GM12878 (cell line): ENCODE results near the gene SORCS1. TPM values are rescaled to one million over a fixed set of nuclear protein-coding genes. Genes with fewer than 3 reads are reported as not detected.

Experiments used
- ATAC-seq: fragments of 200-7000 bp; cut with Tn5 transposase; 3 replicates; pipeline ENCODE4 v1.9.1; 2020; ENCODE audit warnings: mild to moderate bottlenecking, moderate library complexity
- BruUV-seq: library from RNA; stranded (reverse); fragments of 400-500 nt; replicated peaks from 2 replicates; lab custom pipeline; 2021; lab: Mats Ljungman, UMichigan
- CTCF ChIA-PET: fragments of 300-600 bp; sonication (Branson Sonifier 250); formaldehyde crosslinking; extraction: SDS; loops from one replicate; lab custom pipeline; 2021; ENCODE audit warnings: inconsistent platforms; lab: Yijun Ruan, JAX
- POLR2A ChIA-PET: fragments of 350-600 bp; formaldehyde crosslinking; extraction: SDS; loops from one replicate; lab custom pipeline; 2021; ENCODE audit warnings: inconsistent platforms; lab: Charles Lee
- RAD21 ChIA-PET: fragments of 300-600 bp; sonication (Branson Sonifier 250); formaldehyde crosslinking; loops from one replicate; lab custom pipeline; 2023; ENCODE audit warnings: antibody characterized with exemption; ENCODE audit not compliant: unreplicated experiment; lab: Charles Lee
- SMC1A ChIA-PET: fragments of 300-600 bp; sonication (Branson Sonifier 250); formaldehyde crosslinking; loops from one replicate; lab custom pipeline; 2023; ENCODE audit not compliant: unreplicated experiment, uncharacterized antibody; lab: Charles Lee
- DNase-seq: peaks from one replicate; pipeline ENCODE4 v3.0.0-alpha.2; 2011; ENCODE audit warnings: low read depth, low spot score
- FAIRE-seq: peaks from 3 replicates; lab custom pipeline; 2011; peaks lifted over from hg19 to GRCh38; lab: Jason Lieb, UNC
- H2AFZ ChIP-seq: 2 replicates; pipeline ENCODE4 v1.6.0; 2011; ENCODE audit warnings: low read depth, low read length, control low read depth; ENCODE audit not compliant: control insufficient read depth
- H3K27ac ChIP-seq: 2 replicates; pipeline ENCODE4 v1.5.1; 2011; ENCODE audit warnings: control low read depth; ENCODE audit not compliant: control insufficient read depth, insufficient read depth
- H3K27me3 ChIP-seq, 2 experiments: replicated peaks in 1 of 2; 2 replicates each; pipeline versions ENCODE4 v1.6.0 to v1.6.1; 2011; ENCODE audit warnings: low read length in 1 of 2; ENCODE audit not compliant: control insufficient read depth in 2 of 2, insufficient read depth in 2 of 2
- H3K36me3 ChIP-seq, 2 experiments: 2 replicates each; pipeline ENCODE4 v1.5.1; 2011; ENCODE audit warnings: low read length in 1 of 2; ENCODE audit not compliant: control insufficient read depth in 2 of 2, insufficient read depth in 2 of 2
- H3K4me1 ChIP-seq: 2 replicates; pipeline ENCODE4 v1.6.1; 2011; ENCODE audit warnings: mild to moderate bottlenecking, low read length, moderate library complexity, mixed read lengths; ENCODE audit not compliant: control insufficient read depth, insufficient read depth
- H3K4me2 ChIP-seq: 2 replicates; pipeline ENCODE4 v1.6.0; 2011; ENCODE audit warnings: control low read depth; ENCODE audit not compliant: control insufficient read depth, insufficient read depth
- H3K4me3 ChIP-seq: fragments of 200-600 bp; sonication (generic); 2 replicates; pipeline ENCODE4 v1.5.1; 2016
- H3K79me2 ChIP-seq: 2 replicates; pipeline ENCODE4 v1.6.0; 2011; ENCODE audit warnings: low read length; ENCODE audit not compliant: control insufficient read depth, insufficient read depth
- H3K9ac ChIP-seq: 2 replicates; pipeline ENCODE4 v1.8.0; 2011; ENCODE audit warnings: low read length, control low read depth, mixed read lengths; ENCODE audit not compliant: control insufficient read depth, insufficient read depth
- H3K9me3 ChIP-seq: replicated peaks from 3 replicates; pipeline ENCODE4 v1.5.1; 2011; ENCODE audit warnings: mild to moderate bottlenecking, low read length; ENCODE audit not compliant: control insufficient read depth, insufficient read depth
- H4K20me1 ChIP-seq: 2 replicates; pipeline ENCODE4 v1.6.0; 2011; ENCODE audit not compliant: control insufficient read depth, insufficient read depth
- ATF3 ChIP-seq: IDR thresholded peaks from 2 replicates; pipeline ENCODE4 v1.6.1; 2011; ENCODE audit warnings: low read depth, mild to moderate bottlenecking, low read length, moderate library complexity, borderline replicate concordance; ENCODE audit errors: extremely low read depth
- HDAC6 ChIP-seq: fragments of 200-600 bp; sonication (generic); IDR thresholded peaks from one replicate; pipeline ENCODE4 v1.8.0; 2017; ENCODE audit warnings: antibody characterized with exemption; ENCODE audit not compliant: unreplicated experiment
- MEF2B ChIP-seq: fragments of 450-650 bp; IDR thresholded peaks from 2 replicates; pipeline ENCODE4 v1.6.1; 2018; ENCODE audit warnings: mild to moderate bottlenecking, moderate library complexity; ENCODE audit not compliant: partially characterized antibody, poor library complexity, severe bottlenecking
- MXI1 ChIP-seq: fragments of 150-350 bp; IDR thresholded peaks from 2 replicates; pipeline ENCODE4 v1.6.1; 2011; ENCODE audit warnings: low read depth, mild to moderate bottlenecking, inconsistent platforms, low read length, improper control_type of control experiment
- SKIL ChIP-seq: fragments of 450-650 bp; IDR thresholded peaks from 2 replicates; pipeline ENCODE4 v1.6.1; 2017; ENCODE audit warnings: mild to moderate bottlenecking, low read depth, inconsistent platforms; ENCODE audit not compliant: poor library complexity, severe bottlenecking
- SMARCA5 ChIP-seq: fragments of 450-650 bp; IDR thresholded peaks from 2 replicates; pipeline ENCODE4 v1.6.1; 2017; ENCODE audit warnings: mild to moderate bottlenecking
- SREBF1 ChIP-seq: IDR thresholded peaks from 2 replicates; pipeline ENCODE4 v1.6.1; 2012; ENCODE audit warnings: mild to moderate bottlenecking, low read length
- TARDBP ChIP-seq: IDR thresholded peaks from 2 replicates; pipeline ENCODE4 v1.6.1; 2016; ENCODE audit warnings: borderline replicate concordance
- WGBS: methylation state at CpG from one replicate; pipeline ENCODE4 v1.1.6; 2016; ENCODE audit warnings: low lambda C conversion rate; ENCODE audit not compliant: insufficient replicate concordance, insufficient coverage; ENCODE audit errors: missing lambda C conversion rate; 5-methylcytosine and 5-hydroxymethylcytosine counted together
- in situ Hi-C: fragments of 300-500 bp; cut with MboI; formaldehyde crosslinking; loops from 9 replicates; pipeline ENCODE4 v1.14.3; 2018; ENCODE audit warnings: mixed read lengths
- intact Hi-C: fragments of 100-400 bp; cut with micrococcal nuclease; formaldehyde crosslinking; loops from one replicate; pipeline ENCODE4 v1.14.2; 2022; ENCODE audit not compliant: unreplicated experiment
- polyA plus RNA-seq, 11 experiments: library from polyadenylated mRNA; depleted of rRNA in 4 of 11; unstranded in 6 of 11; stranded (reverse) in 5 of 11; fragments of >200 nt; fragmentation: Nextera tagmentation in 4 of 11; fragmentation: Illumina TruSeq in 1 of 11; extraction: Ambion mirVana in 4 of 11; extraction: Trizol in 1 of 11; gene quantifications; 1 replicate in 1 of 11; 2 replicates in 10 of 11; pipeline versions ENCODE4 v1.2.1 to v1.2.3, GENCODE V29; 2011 to 2016; ENCODE audit warnings: inconsistent platforms in 2 of 11, missing spikeins in 2 of 11, low read depth in 1 of 11
- total RNA-seq, 4 experiments: library from RNA; depleted of rRNA in 3 of 4; stranded (reverse); fragments of >200 nt in 3 of 4; fragmentation: Illumina TruSeq in 1 of 4; extraction: Trizol in 1 of 4; gene quantifications; 2 replicates each; pipeline versions ENCODE4 v1.2.1 to v1.2.3, GENCODE V29; 2013 to 2021

SORCS1 gene
- total and polyA plus RNA-seq, 10 of the 15 experiments (the other 5 are each of a cell fraction or from before 2014, with no cell fraction given), result 0.02 to 9.6 (median 0.06) TPM; not detected in 3

- TF ChIP-seq TARDBP, result no peak
- no peak for TF ChIP-seq SREBF1
Observed at GRCh38 chr10:107094824-107095522, 69.5 kb downstream of the SORCS1 start (continued).

GRCh38 chr10:107092321-107092720 is 72.2 kb downstream of the SORCS1 start:
- ChIA-PET SMC1A (interaction anchor here (0.9 to 1.5 kb wide), 3 partner anchors 9 to 277 kb away, joined by 3 to 4 read pairs (median 3); no protein-coding TSS in a partner anchor), RAD21 (no interaction called here), POLR2A (interaction anchor here (1.1 kb wide), 1 partner anchor 211 kb away, joined by 3 read pairs; no protein-coding TSS in a partner anchor), CTCF (no interaction called here)
- BruUV-seq, result no TSS peak
- H3K27ac ChIP-seq, result no peak overlapping the region
- H3K4me2 ChIP-seq, result no peak overlapping the region
- H3K9me3 ChIP-seq, result no peaks in the 10 kb centered on the region
- FAIRE-seq (no peak), DNase-seq (no peak), ATAC-seq (no peak)
- WGBS, result 0% methylated on average over 1 of the region's 1 CpG
- H3K9ac ChIP-seq, result no peak overlapping the region
- H3K36me3 ChIP-seq, result no peaks in the 10 kb centered on the region
- no peaks in the 10 kb centered on the region for H3K4me1 ChIP-seq
- no peaks in the 10 kb centered on the region for H3K79me2 ChIP-seq
- no peaks in the 10 kb centered on the region for H4K20me1 ChIP-seq
- no peaks in the 10 kb centered on the region; a peak in 1 of 4 replicates for H3K27me3 ChIP-seq
- TF ChIP-seq HDAC6, result no peak
- no peak for TF ChIP-seq SMARCA5
- no peak for TF ChIP-seq SKIL
- TF ChIP-seq MXI1, result no peak
- TF ChIP-seq MEF2B, result no peak
- TF ChIP-seq ATF3, result no peak
- intact Hi-C loops (no loop called here), in situ Hi-C loops (no loop called here)
- H3K4me3 ChIP-seq, result no peak overlapping the region
- H2AFZ ChIP-seq, result no peak overlapping the region
